Measurements from ENCODE around the gene SCAMP3. TPM values are rescaled to one million over a fixed set of nuclear protein-coding genes. Genes with fewer than 3 reads are reported as not detected.
"Not testable (repeated sequence)": the region's sequence is repeated elsewhere in the genome, so short reads cannot be mapped to it uniquely, and the experiment has no call there.

The SCAMP3 gene
- total RNA-seq, 4 donors from 2014 or later, result 10.0 to 44.4 (median 29.2) TPM

DNA sequence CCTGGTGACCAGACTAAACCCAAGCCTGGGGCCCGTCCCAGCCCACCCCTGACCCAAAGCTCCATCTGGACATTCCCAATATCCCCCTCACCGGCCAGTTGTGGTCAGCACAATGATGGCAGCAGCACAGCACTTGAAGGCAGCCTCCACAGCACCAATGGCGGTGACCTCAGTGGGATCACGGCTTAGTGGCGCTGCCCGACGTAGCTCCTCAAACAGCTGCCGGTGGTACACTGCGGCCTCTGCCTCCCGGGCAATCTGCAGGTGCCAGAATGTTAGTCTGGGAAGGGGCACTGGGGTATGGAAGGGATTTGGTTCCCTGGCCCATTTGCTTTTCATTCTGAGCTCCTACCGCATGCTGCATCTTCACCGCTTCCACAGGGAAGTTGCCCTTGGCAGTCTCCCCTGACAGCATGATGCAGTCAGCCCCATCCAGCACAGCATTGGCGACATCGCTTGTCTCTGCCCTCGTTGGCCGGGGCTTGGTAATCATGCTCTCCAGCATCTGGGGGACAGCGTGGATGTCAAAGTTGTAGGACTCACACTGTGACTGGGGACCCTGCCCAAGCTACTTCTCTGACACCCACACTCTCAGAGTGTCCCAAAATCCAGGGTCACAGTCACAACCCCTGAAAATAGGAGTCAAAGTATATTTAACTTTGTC is 31.1 kb upstream of the SCAMP3 start:
- no peak for TF ChIP-seq POLR2A (IDR thresholded peaks at IDR 0.05)
- TF ChIP-seq, protein P1, sequence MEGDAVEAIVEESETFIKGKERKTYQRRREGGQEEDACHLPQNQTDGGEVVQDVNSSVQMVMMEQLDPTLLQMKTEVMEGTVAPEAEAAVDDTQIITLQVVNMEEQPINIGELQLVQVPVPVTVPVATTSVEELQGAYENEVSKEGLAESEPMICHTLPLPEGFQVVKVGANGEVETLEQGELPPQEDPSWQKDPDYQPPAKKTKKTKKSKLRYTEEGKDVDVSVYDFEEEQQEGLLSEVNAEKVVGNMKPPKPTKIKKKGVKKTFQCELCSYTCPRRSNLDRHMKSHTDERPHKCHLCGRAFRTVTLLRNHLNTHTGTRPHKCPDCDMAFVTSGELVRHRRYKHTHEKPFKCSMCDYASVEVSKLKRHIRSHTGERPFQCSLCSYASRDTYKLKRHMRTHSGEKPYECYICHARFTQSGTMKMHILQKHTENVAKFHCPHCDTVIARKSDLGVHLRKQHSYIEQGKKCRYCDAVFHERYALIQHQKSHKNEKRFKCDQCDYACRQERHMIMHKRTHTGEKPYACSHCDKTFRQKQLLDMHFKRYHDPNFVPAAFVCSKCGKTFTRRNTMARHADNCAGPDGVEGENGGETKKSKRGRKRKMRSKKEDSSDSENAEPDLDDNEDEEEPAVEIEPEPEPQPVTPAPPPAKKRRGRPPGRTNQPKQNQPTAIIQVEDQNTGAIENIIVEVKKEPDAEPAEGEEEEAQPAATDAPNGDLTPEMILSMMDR (IDR thresholded peaks at IDR 0.05), result no peak
- intact Hi-C loops (cut with DNase I; ENCODE audit: low total_unique reads), result no loop called here
- no peak for DNase-seq
- Histone ChIP-seq H3K27me3 (peaks cover 5 to 9% of the 10 kb centered on the region in 2 donors), H3K36me3 (no peaks in the 10 kb centered on the region), H3K27ac (no peak overlapping the region), H3K4me1 (no peaks in the 10 kb centered on the region), H3K9me3 (no peaks in the 10 kb centered on the region), H3K4me3 (no peak overlapping the region)

DNA sequence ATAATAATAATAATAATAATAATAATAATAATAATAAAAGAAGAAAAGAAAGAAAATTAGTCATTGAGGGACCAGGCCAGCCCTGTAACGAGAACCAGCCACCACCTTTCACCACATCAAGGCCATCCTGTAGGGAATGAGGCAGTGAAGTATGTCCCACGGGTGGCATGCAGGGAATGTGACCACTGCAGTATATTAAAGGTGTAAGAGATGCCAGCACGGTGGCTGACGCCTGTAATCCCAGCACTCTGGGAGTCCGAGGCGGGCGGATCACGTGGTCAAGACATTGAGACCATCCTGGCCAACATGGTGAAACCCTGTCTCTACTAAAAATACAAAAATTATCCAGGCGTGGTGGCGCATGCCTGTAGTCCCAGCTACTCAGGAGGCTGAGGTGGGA is 28.8 kb upstream of the SCAMP3 start:
- not testable (repeated sequence) for H3K27ac ChIP-seq

DNA sequence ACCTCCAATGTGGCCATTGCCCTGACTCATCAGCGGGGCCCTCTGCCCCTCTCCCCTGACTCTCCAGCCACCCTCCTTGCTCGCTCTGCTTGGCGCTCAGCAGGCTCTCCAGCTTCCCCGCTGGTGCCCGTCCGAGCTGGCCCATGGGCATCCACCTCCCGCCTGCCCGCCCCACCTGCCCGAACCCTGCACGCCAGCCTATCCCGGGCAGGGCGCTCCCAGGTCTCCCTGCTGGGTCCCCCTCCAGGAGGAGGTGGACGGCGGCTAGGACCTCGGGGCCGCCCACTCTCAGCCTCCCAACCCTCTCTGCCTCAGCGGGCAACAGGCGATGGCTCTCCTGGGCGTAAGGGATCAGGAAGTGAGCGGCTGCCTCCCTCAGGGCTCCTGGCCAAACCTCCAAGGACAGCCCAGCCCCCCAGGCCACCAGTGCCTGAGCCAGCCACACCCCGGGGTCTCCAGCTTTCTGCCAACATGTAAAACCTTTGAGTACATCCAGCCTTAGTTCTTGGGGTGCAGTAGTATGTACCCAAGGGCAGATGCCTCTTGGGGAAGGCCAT is 25.9 kb upstream of the SCAMP3 start:
- intact Hi-C loops (cut with DNase I; ENCODE audit: low total_unique reads), result no loop called here
- Histone ChIP-seq H3K27me3 (no peaks in the 10 kb centered on the region), H3K27ac (no peak overlapping the region), H3K4me1 (no peaks in the 10 kb centered on the region), H3K9me3 (no peaks in the 10 kb centered on the region), H3K4me3 (no peak overlapping the region), H3K36me3 (no peaks in the 10 kb centered on the region)
- TF ChIP-seq, protein P1 (IDR thresholded peaks at IDR 0.05), result no peak
- TF ChIP-seq POLR2A (IDR thresholded peaks at IDR 0.05), result no peak
- DNase-seq, result no peak

More for the DNA sequence above, 28.8 kb upstream of the SCAMP3 start:
- DNase-seq; H3K36me3 ChIP-seq; H3K9me3 ChIP-seq; H3K27me3 ChIP-seq; H3K4me1 ChIP-seq; intact Hi-C loops (cut with DNase I; ENCODE audit: low total_unique reads); H3K4me3 ChIP-seq: not testable (repeated sequence)

DNA sequence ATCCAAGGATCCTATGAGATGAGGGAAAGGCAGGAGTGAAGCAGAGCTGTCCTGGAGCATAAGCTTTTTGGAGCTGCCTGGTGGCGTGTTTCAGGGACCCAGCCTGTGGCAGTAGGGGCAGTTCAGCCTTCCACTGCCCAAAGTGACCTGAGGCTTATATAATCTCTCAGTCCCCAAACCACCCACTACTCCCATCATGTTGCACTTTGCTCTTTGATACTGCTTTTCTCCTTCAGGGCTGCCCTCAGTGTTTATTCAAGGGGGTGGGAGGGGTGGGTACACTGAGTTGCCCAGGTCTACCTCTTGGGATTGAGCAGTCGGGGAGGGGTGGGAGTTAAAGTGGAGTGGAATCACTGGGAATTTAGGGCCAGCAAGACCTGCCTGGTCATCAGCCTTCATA is 24.4 kb upstream of the SCAMP3 start:
- H3K36me3 ChIP-seq, result no peaks in the 10 kb centered on the region
- no peak for DNase-seq
- TF ChIP-seq POLR2A (IDR thresholded peaks at IDR 0.05), result no peak
- TF ChIP-seq, protein P1 (IDR thresholded peaks at IDR 0.05), result no peak
- H3K27me3 ChIP-seq, result no peaks in the 10 kb centered on the region
- intact Hi-C loops (cut with DNase I; ENCODE audit: low total_unique reads), result no loop called here
- no peak overlapping the region for H3K4me3 ChIP-seq
- H3K27ac ChIP-seq, result no peak overlapping the region
- H3K9me3 ChIP-seq, result no peaks in the 10 kb centered on the region
- no peaks in the 10 kb centered on the region for H3K4me1 ChIP-seq

DNA sequence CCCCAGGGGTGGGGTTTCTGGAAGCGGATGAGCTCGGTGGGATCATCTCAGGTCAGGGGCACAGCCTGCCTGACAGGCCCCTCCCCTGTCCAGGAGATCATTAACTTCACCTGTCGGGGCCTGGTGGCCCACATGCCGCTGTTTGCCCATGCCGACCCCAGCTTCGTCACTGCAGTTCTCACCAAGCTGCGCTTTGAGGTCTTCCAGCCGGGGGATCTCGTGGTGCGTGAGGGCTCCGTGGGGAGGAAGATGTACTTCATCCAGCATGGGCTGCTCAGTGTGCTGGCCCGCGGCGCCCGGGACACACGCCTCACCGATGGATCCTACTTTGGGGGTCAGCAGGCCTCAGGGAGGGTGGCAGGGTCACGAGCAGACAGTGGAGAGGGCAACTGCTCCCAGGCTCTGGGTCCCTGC is 23.5 kb upstream of the SCAMP3 start:
- no peaks in the 10 kb centered on the region for H3K27me3 ChIP-seq
- H3K9me3 ChIP-seq, result no peaks in the 10 kb centered on the region
- no peaks in the 10 kb centered on the region for H3K36me3 ChIP-seq
- intact Hi-C loops (cut with DNase I; ENCODE audit: low total_unique reads), result no loop called here
- no peak for DNase-seq
- H3K4me1 ChIP-seq, result no peaks in the 10 kb centered on the region
- no peak overlapping the region for H3K27ac ChIP-seq
- no peak for TF ChIP-seq POLR2A (IDR thresholded peaks at IDR 0.05)
- TF ChIP-seq, protein P1 (IDR thresholded peaks at IDR 0.05), result no peak
- no peak overlapping the region for H3K4me3 ChIP-seq

Data from uterus (tissue), 4 donors.